Panc1 (cell line): ENCODE measurements around the gene TLCD3A.

Source experiments
- CTCF ChIP-seq: fragments of 450-650 bp; IDR thresholded peaks from 2 replicates; pipeline ENCODE4 v1.5.1; 2017; ENCODE audit warnings: mild to moderate bottlenecking
- REST ChIP-seq, 2 experiments: IDR thresholded peaks; 2 replicates each; pipeline ENCODE4 v1.6.1; 2011 to 2012; ENCODE audit warnings: low read depth in 2 of 2, control low read depth in 1 of 2, low read length in 1 of 2, mild to moderate bottlenecking in 1 of 2, moderate library complexity in 1 of 2; ENCODE audit not compliant: insufficient read depth in 1 of 2
- SIN3A ChIP-seq: IDR thresholded peaks from 2 replicates; pipeline ENCODE4 v1.6.1; 2012; ENCODE audit warnings: low read depth, mild to moderate bottlenecking, low read length, moderate library complexity, borderline replicate concordance; ENCODE audit not compliant: insufficient read depth
- TCF7L2 ChIP-seq: IDR thresholded peaks from 2 replicates; pipeline ENCODE4 v1.6.1; 2011; ENCODE audit warnings: mild to moderate bottlenecking, low read depth, low read length, inconsistent platforms

- no peak for TF ChIP-seq CTCF
- no peak for TF ChIP-seq REST (IDR thresholded peaks at IDR 0.05; ENCODE audit: insufficient read depth in 1 of 2, low read depth in 2 of 2, low read length in 1 of 2)
- TF ChIP-seq TCF7L2 = no peak
- no peak for TF ChIP-seq SIN3A
Observed at GRCh38 chr17:726271-726919, 6.0 kb upstream of the TLCD3A start.
